Activated CD8-positive, alpha-beta memory T cell treated with anti-CD3 and anti-CD28 coated beads for 48 hours (primary cell): ENCODE data around the gene HOXD9.

ENCODE experiments used
- DNase-seq, 3 experiments: peaks; one replicate each; pipeline ENCODE4 v3.0.0-alpha.2; 2020; ENCODE audit warnings: low read depth in 2 of 3, low spot score in 2 of 3

HOXD9 gene

GRCh38 chr2:176098366-176099158 is 24.0 kb upstream of the HOXD9 start:
- DNase-seq, result no peak

- no peak for DNase-seq
Measured at GRCh38 chr2:176099159-176099727, 23.3 kb upstream of the HOXD9 start.

- DNase-seq, result no peak
Measured at GRCh38 chr2:176099728-176100546, 22.6 kb upstream of the HOXD9 start, which contains the start of gene HOXD12. TSS of gene HOXD12 (plus strand) at chr2:176099795. CDS start at chr2:176099802, 7 bp downstream.

GRCh38 chr2:176100547-176101140 is 21.9 kb upstream of the HOXD9 start:
- DNase-seq, result no peak

GRCh38 chr2:176101216-176101830 is 21.2 kb upstream of the HOXD9 start:
- no peak for DNase-seq

- DNase-seq, result no peak
Measured at GRCh38 chr2:176101842-176102241, 20.7 kb upstream of the HOXD9 start.

- DNase-seq, result no peak
Measured at GRCh38 chr2:176102309-176102866, 20.1 kb upstream of the HOXD9 start.

- DNase-seq, result no peak
Measured at GRCh38 chr2:176103194-176103593, 19.3 kb upstream of the HOXD9 start.

- DNase-seq, result no peak
Measured at GRCh38 chr2:176103742-176104315, 18.7 kb upstream of the HOXD9 start.

- no peak for DNase-seq
Measured at GRCh38 chr2:176104316-176105077, 18.0 kb upstream of the HOXD9 start.

- no peak for DNase-seq
Measured at GRCh38 chr2:176105078-176105729, 17.3 kb upstream of the HOXD9 start.

GRCh38 chr2:176105730-176106580 is 16.6 kb upstream of the HOXD9 start:
- DNase-seq, result no peak

GRCh38 chr2:176106581-176107539 is 15.7 kb upstream of the HOXD9 start, which contains the start of gene HOXD11:
TSS of gene HOXD11 (plus strand) at chr2:176107280. CDS start at chr2:176107356, 76 bp downstream.
- DNase-seq, result no peak

- DNase-seq, result no peak
Measured at GRCh38 chr2:176107731-176108181, 14.8 kb upstream of the HOXD9 start.

- DNase-seq, result no peak
Measured at GRCh38 chr2:176109192-176109901, 13.2 kb upstream of the HOXD9 start.

GRCh38 chr2:176109946-176110345 is 12.6 kb upstream of the HOXD9 start:
- no peak for DNase-seq
